B cell (primary cell): Measurements from ENCODE around the gene CTH. TPM values are rescaled to one million over a fixed set of nuclear protein-coding genes. Genes with fewer than 3 reads are reported as not detected.

Experiments
- ATAC-seq: fragments of 200-7000 bp; cut with Tn5 transposase; one replicate; pipeline ENCODE4 v1.10.0; 2021; ENCODE audit warnings: low read depth, mild to moderate bottlenecking, moderate number of reproducible peaks, moderate library complexity
- CTCF ChIA-PET: fragments of 350-600 bp; sonication (Branson Sonifier 250); formaldehyde crosslinking; loops from one replicate; lab custom pipeline; 2021; ENCODE audit warnings: antibody characterized with exemption, inconsistent platforms; lab: Charles Lee
- POLR2A ChIA-PET: fragments of 350-600 bp; sonication (Branson Sonifier 250); formaldehyde crosslinking; loops from one replicate; lab custom pipeline; 2021; ENCODE audit warnings: antibody characterized with exemption; lab: Charles Lee
- DNase-seq: peaks from one replicate; pipeline ENCODE4 v3.0.0; 2013
- H2AFZ ChIP-seq: 2 replicates; pipeline ENCODE4 v1.6.1; 2012; ENCODE audit warnings: mild to moderate bottlenecking, low read depth, low read length; ENCODE audit not compliant: insufficient read depth, poor library complexity, severe bottlenecking
- H3K27ac ChIP-seq, 2 donors: 1 replicate in 1 of 2; 2 replicates in 1 of 2; pipeline ENCODE4 v1.5.1; 2012 to 2013; ENCODE audit warnings: low read length in 2 of 2, mild to moderate bottlenecking in 2 of 2, moderate library complexity in 1 of 2
- H3K27me3 ChIP-seq, 4 experiments: fragments of 200-600 bp in 1 of 4; sonication (generic) in 1 of 4; replicated peaks in 1 of 4; 1 replicate in 2 of 4; 2 replicates in 2 of 4; pipeline versions ENCODE4 v1.6.1 to v1.7.0; 2013 to 2016; ENCODE audit warnings: low read length in 3 of 4, mild to moderate bottlenecking in 2 of 4, mixed read lengths in 1 of 4, moderate library complexity in 1 of 4; ENCODE audit not compliant: insufficient read depth in 4 of 4, control insufficient read depth in 3 of 4; ENCODE audit errors: control extremely low read depth in 1 of 4
- H3K36me3 ChIP-seq, 2 experiments: replicated peaks in 1 of 2; 1 replicate in 1 of 2; 2 replicates in 1 of 2; pipeline versions ENCODE4 v1.6.1 to v1.7.1; 2013; ENCODE audit warnings: low read length in 1 of 2; ENCODE audit not compliant: insufficient read depth in 2 of 2, control insufficient read depth in 1 of 2; ENCODE audit errors: control extremely low read depth in 1 of 2, extremely low read depth in 1 of 2
- H3K4me1 ChIP-seq, 2 donors: fragments of 200-600 bp in 1 of 2; sonication (generic) in 1 of 2; 1 replicate in 1 of 2; 2 replicates in 1 of 2; pipeline versions ENCODE4 v1.5.1 to v1.6.1; 2013 to 2017; ENCODE audit warnings: low read length in 2 of 2; ENCODE audit not compliant: control insufficient read depth in 2 of 2, insufficient read depth in 2 of 2
- H3K4me2 ChIP-seq: replicated peaks from 2 replicates; pipeline ENCODE3; 2012; ENCODE audit warnings: mild to moderate bottlenecking, low read depth, low read length; ENCODE audit not compliant: poor library complexity, severe bottlenecking
- H3K4me3 ChIP-seq, 5 experiments: fragments of 200-600 bp in 1 of 5; sonication (generic) in 1 of 5; 1 replicate in 3 of 5; 2 replicates in 2 of 5; pipeline versions ENCODE4 v1.5.1 to v1.7.0; 2011 to 2016; ENCODE audit warnings: low read length in 4 of 5, mild to moderate bottlenecking in 4 of 5, low read depth in 2 of 5, control low read depth in 1 of 5, moderate library complexity in 1 of 5; ENCODE audit not compliant: insufficient read depth in 1 of 5; ENCODE audit errors: control extremely low read depth in 1 of 5, extremely low read depth in 1 of 5
- H3K79me2 ChIP-seq: fragments of 200-600 bp; sonication (generic); one replicate; pipeline ENCODE4 v1.6.0; 2016; ENCODE audit warnings: low read length; ENCODE audit not compliant: control insufficient read depth, insufficient read depth
- H3K9ac ChIP-seq: fragments of 200-600 bp; sonication (generic); 2 replicates; pipeline ENCODE4 v1.6.1; 2017; ENCODE audit warnings: mild to moderate bottlenecking, low read length, moderate library complexity
- H3K9me3 ChIP-seq, 3 donors: one replicate each; pipeline versions ENCODE4 v1.6.1 to v1.7.1; 2013; ENCODE audit warnings: low read length in 2 of 3; ENCODE audit not compliant: control insufficient read depth in 2 of 3, insufficient read depth in 1 of 3; ENCODE audit errors: control extremely low read depth in 1 of 3
- H4K20me1 ChIP-seq: 2 replicates; pipeline ENCODE4 v1.6.0; 2012; ENCODE audit warnings: mild to moderate bottlenecking, low read length; ENCODE audit not compliant: insufficient read depth, control insufficient read depth, poor library complexity, severe bottlenecking
- H3K27ac Mint-ChIP-seq: one replicate; pipeline ENCODE4 v1.8.0; 2021; ENCODE audit warnings: mixed read lengths
- H3K27me3 Mint-ChIP-seq: one replicate; pipeline ENCODE4 v1.8.0; 2021; ENCODE audit warnings: mixed read lengths
- H3K4me1 Mint-ChIP-seq: one replicate; pipeline ENCODE4 v1.8.0; 2021; ENCODE audit warnings: mixed read lengths
- H3K4me3 Mint-ChIP-seq: one replicate; pipeline ENCODE4 v1.8.0; 2021; ENCODE audit warnings: mixed read lengths
- H3K9me3 Mint-ChIP-seq: one replicate; pipeline ENCODE4 v1.8.0; 2022; ENCODE audit warnings: mixed read lengths; ENCODE audit not compliant: insufficient read depth
- CTCF ChIP-seq: fragments of 200-600 bp; IDR thresholded peaks from one replicate; pipeline ENCODE4 v1.8.0; 2022; ENCODE audit warnings: antibody characterized with exemption, mild to moderate bottlenecking
- EZH2 ChIP-seq: IDR thresholded peaks from 2 replicates; pipeline ENCODE4 v1.6.1; 2012; ENCODE audit warnings: borderline replicate concordance, low read depth, mild to moderate bottlenecking, moderate library complexity, low read length; ENCODE audit not compliant: insufficient read depth, poor library complexity, severe bottlenecking
- WGBS: methylation state at CpG from one replicate; pipeline ENCODE4 v1.1.5; 2013; ENCODE audit warnings: missing lambda C conversion rate; ENCODE audit not compliant: insufficient coverage; 5-methylcytosine and 5-hydroxymethylcytosine counted together
- intact Hi-C: fragments of 100-400 bp; cut with micrococcal nuclease; formaldehyde crosslinking; loops from one replicate; pipeline ENCODE4 v1.10.0; 2022
- polyA plus RNA-seq: library from polyadenylated mRNA; depleted of rRNA; stranded (reverse); fragments of >200 nt; gene quantifications from 2 replicates; pipeline ENCODE4 v1.2.3, GENCODE V29; 2012
- total RNA-seq, 2 donors: library from RNA; stranded (reverse); fragments of 120-200 nt in 1 of 2; gene quantifications; 1 replicate in 1 of 2; 2 replicates in 1 of 2; pipeline versions ENCODE4 v1.2.3 to v1.2.4, GENCODE V29; 2013 to 2022

The CTH gene
- total and polyA plus RNA-seq, 2 donors (not counting 1 experiment from before 2014, with no cell fraction given), result 0.84 to 4.9 TPM

GRCh38 chr1:70383483-70383882, 27.6 kb upstream of the CTH start:
- Mint-ChIP-seq H3K9me3 (no peaks in the 10 kb centered on the region), H3K4me3 (no peak overlapping the region), H3K4me1 (no peaks in the 10 kb centered on the region), H3K27me3 (peaks cover 11% of the 10 kb centered on the region), H3K27ac (no peak overlapping the region)
- Histone ChIP-seq H3K9me3 (no peaks in the 10 kb centered on the region), H3K79me2 (no peaks in the 10 kb centered on the region), H3K27me3 (peaks cover 0 to 6% (median 0%) of the 10 kb centered on the region in 4 experiments), H3K4me1 (no peaks in the 10 kb centered on the region), H3K4me2 (no peak overlapping the region), H3K4me3 (no peak overlapping the region), H3K36me3 (no peaks in the 10 kb centered on the region), H2AFZ (no peak overlapping the region), H4K20me1 (no peaks in the 10 kb centered on the region), H3K9ac (no peak overlapping the region), H3K27ac (no peak overlapping the region)
- POLR2A ChIA-PET, result no interaction called here
- WGBS, result no CpG with 5 or more reads among the region's 3 CpGs
- TF ChIP-seq EZH2 (no peak), CTCF (no peak)
- intact Hi-C loops, result no loop called here
- DNase-seq, result no peak
- CTCF ChIA-PET, result no interaction called here
- no peak for ATAC-seq

- Mint-ChIP-seq H3K27me3 (peaks cover 19% of the 10 kb centered on the region), H3K9me3 (no peaks in the 10 kb centered on the region), H3K4me3 (no peak overlapping the region), H3K4me1 (no peaks in the 10 kb centered on the region), H3K27ac (no peak overlapping the region)
- Histone ChIP-seq H3K9me3 (no peaks in the 10 kb centered on the region), H3K4me2 (no peak overlapping the region), H3K9ac (no peak overlapping the region), H3K36me3 (no peaks in the 10 kb centered on the region), H3K4me1 (no peaks in the 10 kb centered on the region), H3K79me2 (no peaks in the 10 kb centered on the region), H3K4me3 (no peak overlapping the region), H4K20me1 (no peaks in the 10 kb centered on the region), H2AFZ (no peak overlapping the region), H3K27ac (no peak overlapping the region), H3K27me3 (peaks cover 0 to 6% (median 0%) of the 10 kb centered on the region in 4 experiments)
- TF ChIP-seq EZH2 (no peak), CTCF (no peak)
- no CpG with 5 or more reads among the region's 2 CpGs for WGBS
- no peak for DNase-seq
- intact Hi-C loops, result no loop called here
- ChIA-PET POLR2A (no interaction called here), CTCF (no interaction called here)
- ATAC-seq, result no peak
These were observed 26.5 kb upstream of the CTH start for GRCh38 chr1:70384542-70384941.
